GM21576 (cell line): ENCODE data around the gene CDK11B.
"Not testable (repeated sequence)": the region's sequence is repeated elsewhere in the genome, so short reads cannot be mapped to it uniquely, and the experiment has no call there.

ENCODE experiments used
- ATAC-seq: cut with Tn5 transposase; IDR thresholded peaks from one replicate; pipeline ENCODE4 v1.9.1; 2021; ENCODE audit warnings: mild to moderate bottlenecking, moderate library complexity; ENCODE audit not compliant: unreplicated experiment

CDK11B gene

GRCh38 chr1:1662830-1663560 is 4.2 kb upstream of the CDK11B start:
- not testable (repeated sequence) for ATAC-seq

GRCh38 chr1:1662392-1662791 is 3.6 kb upstream of the CDK11B start:
- not testable (repeated sequence) for ATAC-seq

- not testable (repeated sequence) for ATAC-seq
These were observed 10.5 kb downstream of the CDK11B start for GRCh38 chr1:1648265-1648664.

- ATAC-seq, result not testable (repeated sequence)
These were observed 11.1 kb downstream of the CDK11B start for GRCh38 chr1:1647567-1648241.

GRCh38 chr1:1646326-1646725 is 12.5 kb downstream of the CDK11B start:
- ATAC-seq, result not testable (repeated sequence)

- ATAC-seq, result not testable (repeated sequence)
These were observed 17.9 kb downstream of the CDK11B start for GRCh38 chr1:1640711-1641461.

- not testable (repeated sequence) for ATAC-seq
These were observed 18.7 kb downstream of the CDK11B start for GRCh38 chr1:1640081-1640480.

- not testable (repeated sequence) for ATAC-seq
These were observed 19.4 kb downstream of the CDK11B start for GRCh38 chr1:1639368-1639767.

- not testable (repeated sequence) for ATAC-seq
These were observed 20.3 kb downstream of the CDK11B start for GRCh38 chr1:1638528-1638927.

GRCh38 chr1:1637479-1637875 is 21.3 kb downstream of the CDK11B start:
- ATAC-seq, result not testable (repeated sequence)

- not testable (repeated sequence) for ATAC-seq
These were observed 22.0 kb downstream of the CDK11B start for GRCh38 chr1:1636621-1637478.

- ATAC-seq, result not testable (repeated sequence)
These were observed 24.2 kb downstream of the CDK11B start for GRCh38 chr1:1634613-1635012.

GRCh38 chr1:1633409-1633808 is 25.4 kb downstream of the CDK11B start:
- not testable (repeated sequence) for ATAC-seq

GRCh38 chr1:1631782-1632420 is 26.9 kb downstream of the CDK11B start, which contains the start of gene MMP23B:
Gene MMP23B (plus strand): TSS chr1:1632173. CDS start chr1:1632219, 46 bp downstream.
- ATAC-seq, result no peak

- ATAC-seq, result no peak
These were observed 27.6 kb downstream of the CDK11B start for GRCh38 chr1:1630965-1631781.

GRCh38 chr1:1630191-1630964 is 28.4 kb downstream of the CDK11B start:
- peak; percentile 47 for ATAC-seq

GRCh38 chr1:1629430-1630190 is 29.2 kb downstream of the CDK11B start:
- no peak for ATAC-seq
